ENCODE data around the gene TSSC4.

The TSSC4 gene

GRCh38 chr11:2451916-2452315 is 51.4 kb downstream of the TSSC4 start:
- DNase-seq: no peak

GRCh38 chr11:2452321-2453012 is 51.9 kb downstream of the TSSC4 start:
- no peak for DNase-seq

DNA sequence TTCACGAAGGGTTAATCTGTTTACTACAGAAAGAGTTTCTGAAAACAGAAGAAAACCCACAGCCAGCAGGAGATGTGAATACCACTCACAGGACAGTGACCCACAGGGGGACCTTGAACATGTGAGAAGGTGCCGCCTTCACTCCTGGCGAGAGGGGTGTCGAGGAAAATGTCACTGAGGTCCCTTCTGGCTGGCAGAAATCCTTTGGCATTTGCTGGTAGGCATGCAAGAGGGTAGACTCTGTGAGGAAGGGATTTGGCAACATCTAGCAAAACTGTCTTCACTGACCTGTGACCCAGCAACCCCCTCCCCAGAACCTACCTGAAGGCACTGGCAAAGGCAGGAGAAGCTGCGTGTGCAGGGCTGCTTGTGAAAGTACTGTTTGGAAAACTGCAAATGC is 52.9 kb downstream of the TSSC4 start:
- DNase-seq: no peak

Measured in activated CD4-positive, CD25-positive, alpha-beta regulatory T cell (primary cell).